ENCODE measurements around the gene TTC9C.
"Not testable (repeated sequence)": the region's sequence is repeated elsewhere in the genome, so short reads cannot be mapped to it uniquely, and the experiment has no call there.

The TTC9C gene

GRCh38 chr11:62747475-62748160 is 19.3 kb downstream of the TTC9C start:
- H3K27me3 ChIP-seq (ENCODE audit: insufficient read depth, low read length) = no peaks in the 10 kb centered on the region
- no peak overlapping the region for H2AFZ ChIP-seq (ENCODE audit: low read depth, low read length)
- no peaks in the 10 kb centered on the region for H3K9me3 ChIP-seq (ENCODE audit: low read length)
- H3K36me3 ChIP-seq (ENCODE audit: insufficient read depth, low read length) = peaks cover 12% of the 10 kb centered on the region
- H3K4me3 ChIP-seq (ENCODE audit: low read length) = no peak overlapping the region
- H3K4me1 ChIP-seq (ENCODE audit: insufficient read depth, low read length) = no peaks in the 10 kb centered on the region

GRCh38 chr11:62749931-62750330 is 21.6 kb downstream of the TTC9C start:
- not testable (repeated sequence) for H3K4me3 ChIP-seq (ENCODE audit: low read length); H3K4me1 ChIP-seq (ENCODE audit: insufficient read depth, low read length); H2AFZ ChIP-seq (ENCODE audit: low read depth, low read length); H3K27me3 ChIP-seq (ENCODE audit: insufficient read depth, low read length); H3K9me3 ChIP-seq (ENCODE audit: low read length)
- peaks cover 17% of the 10 kb centered on the region for H3K36me3 ChIP-seq (ENCODE audit: insufficient read depth, low read length)

- Histone ChIP-seq H3K36me3 (ENCODE audit: insufficient read depth, low read length) (peaks cover 17% of the 10 kb centered on the region), H2AFZ (ENCODE audit: low read depth, low read length) (no peak overlapping the region), H3K4me1 (ENCODE audit: insufficient read depth, low read length) (no peaks in the 10 kb centered on the region), H3K9me3 (ENCODE audit: low read length) (no peaks in the 10 kb centered on the region), H3K4me3 (ENCODE audit: low read length) (no peak overlapping the region), H3K27me3 (ENCODE audit: insufficient read depth, low read length) (no peaks in the 10 kb centered on the region)
Observed at GRCh38 chr11:62752177-62752785, 24.0 kb downstream of the TTC9C start.

- no peaks in the 10 kb centered on the region for H3K4me1 ChIP-seq (ENCODE audit: insufficient read depth, low read length)
- H3K36me3 ChIP-seq (ENCODE audit: insufficient read depth, low read length) = peaks cover 17% of the 10 kb centered on the region
- no peaks in the 10 kb centered on the region for H3K27me3 ChIP-seq (ENCODE audit: insufficient read depth, low read length)
- H3K9me3 ChIP-seq (ENCODE audit: low read length) = no peaks in the 10 kb centered on the region
- H3K4me3 ChIP-seq (ENCODE audit: low read length) = peak overlapping the region; percentile 60
- H2AFZ ChIP-seq (ENCODE audit: low read depth, low read length) = peak overlapping the region; percentile 65
Observed at GRCh38 chr11:62752994-62753735, 24.9 kb downstream of the TTC9C start.

DNA sequence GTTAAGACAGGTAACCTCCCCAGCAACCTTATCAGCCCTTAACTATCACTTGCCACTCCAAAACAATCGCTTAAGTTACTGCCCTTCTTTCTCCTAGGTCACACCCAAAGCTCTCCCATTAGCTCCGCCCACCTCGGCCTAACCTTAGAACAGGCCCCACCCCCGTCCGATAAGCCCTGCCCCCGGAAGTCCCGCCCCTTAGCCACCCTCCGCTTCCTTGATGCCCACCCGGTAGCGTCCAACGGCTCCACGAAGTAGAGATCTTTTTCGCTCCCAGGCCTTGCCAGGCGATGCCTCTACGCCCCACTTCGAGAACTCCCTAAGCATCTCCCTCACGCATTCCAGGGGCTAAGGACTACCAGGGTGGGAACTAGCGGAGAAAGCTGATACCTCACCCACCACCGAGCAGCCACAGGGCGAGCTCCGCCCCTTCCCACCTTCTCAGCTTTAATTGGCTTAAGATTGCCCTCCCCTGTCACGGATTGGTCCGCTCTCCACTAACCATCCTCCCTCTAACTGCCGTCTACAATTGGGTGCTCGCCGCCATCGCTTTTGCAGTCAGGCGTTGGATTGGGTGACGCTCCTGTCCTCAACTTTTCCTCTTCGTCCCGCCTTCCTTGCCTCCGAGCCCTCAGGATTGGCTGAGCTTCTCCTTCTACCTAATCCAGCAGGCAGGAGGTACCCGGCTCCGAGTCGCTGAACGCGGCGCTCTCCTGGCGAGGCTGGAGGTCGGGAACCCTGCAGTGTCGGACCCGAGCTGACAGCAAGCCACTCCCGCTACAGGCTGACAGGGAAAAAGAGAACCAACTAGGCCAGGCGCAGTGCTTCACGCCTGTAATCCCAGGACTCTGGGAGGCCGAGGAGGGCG is 25.7 kb downstream of the TTC9C start, which contains the start of gene ZBTB3:
TSS of gene ZBTB3 (minus strand) at position 425 of the 868 bp plus-strand sequence. CDS start 496 bp downstream, outside the sequence.
- H3K36me3 ChIP-seq (ENCODE audit: insufficient read depth, low read length) = peaks cover 17% of the 10 kb centered on the region
- H3K27me3 ChIP-seq (ENCODE audit: insufficient read depth, low read length) = no peaks in the 10 kb centered on the region
- no peaks in the 10 kb centered on the region for H3K9me3 ChIP-seq (ENCODE audit: low read length)
- no peaks in the 10 kb centered on the region for H3K4me1 ChIP-seq (ENCODE audit: insufficient read depth, low read length)
- peak within 1 kb of the TSS; percentile 65 for H2AFZ ChIP-seq (ENCODE audit: low read depth, low read length)
- H3K4me3 ChIP-seq (ENCODE audit: low read length) = peak within 1 kb of the TSS; percentile 60

DNA sequence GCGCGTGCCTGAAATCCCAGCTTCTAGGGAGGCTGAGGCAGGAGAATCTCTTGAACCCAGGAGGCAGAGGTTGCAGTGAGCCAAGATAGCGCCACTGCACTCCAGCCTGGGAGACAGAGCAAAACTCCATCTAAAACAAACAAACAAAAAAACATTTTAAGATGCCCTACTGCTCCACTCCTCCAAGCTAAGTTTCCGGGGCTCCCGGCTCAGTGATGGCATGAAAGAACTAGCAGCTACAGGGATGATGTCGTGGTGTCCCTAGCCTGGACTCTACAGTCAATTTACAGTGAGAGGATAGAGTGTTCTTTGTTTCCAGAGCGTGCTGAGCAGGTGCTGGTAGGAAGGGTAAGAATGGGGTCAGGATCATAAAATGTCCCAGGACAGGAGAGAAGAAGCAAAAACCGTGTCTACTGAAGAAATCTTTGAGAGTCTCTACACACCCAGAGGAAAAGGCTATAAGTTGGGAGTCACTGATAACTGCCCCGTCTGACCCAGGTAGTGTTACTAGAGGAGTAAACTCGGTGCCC is 26.9 kb downstream of the TTC9C start:
- H3K36me3 ChIP-seq (ENCODE audit: insufficient read depth, low read length) = peaks cover 13% of the 10 kb centered on the region
- H3K9me3 ChIP-seq (ENCODE audit: low read length) = no peaks in the 10 kb centered on the region
- H3K4me3 ChIP-seq (ENCODE audit: low read length) = no peak overlapping the region
- no peak overlapping the region for H2AFZ ChIP-seq (ENCODE audit: low read depth, low read length)
- H3K27me3 ChIP-seq (ENCODE audit: insufficient read depth, low read length) = no peaks in the 10 kb centered on the region
- H3K4me1 ChIP-seq (ENCODE audit: insufficient read depth, low read length) = no peaks in the 10 kb centered on the region

- Histone ChIP-seq H3K4me1 (ENCODE audit: insufficient read depth, low read length) (peaks cover 14% of the 10 kb centered on the region), H3K27me3 (ENCODE audit: insufficient read depth, low read length) (no peaks in the 10 kb centered on the region), H3K9me3 (ENCODE audit: low read length) (no peaks in the 10 kb centered on the region), H3K4me3 (ENCODE audit: low read length) (no peak overlapping the region), H3K36me3 (ENCODE audit: insufficient read depth, low read length) (peaks cover 4% of the 10 kb centered on the region), H2AFZ (ENCODE audit: low read depth, low read length) (peak overlapping the region; percentile 5)
Observed at GRCh38 chr11:62757846-62758788, 29.8 kb downstream of the TTC9C start.

DNA sequence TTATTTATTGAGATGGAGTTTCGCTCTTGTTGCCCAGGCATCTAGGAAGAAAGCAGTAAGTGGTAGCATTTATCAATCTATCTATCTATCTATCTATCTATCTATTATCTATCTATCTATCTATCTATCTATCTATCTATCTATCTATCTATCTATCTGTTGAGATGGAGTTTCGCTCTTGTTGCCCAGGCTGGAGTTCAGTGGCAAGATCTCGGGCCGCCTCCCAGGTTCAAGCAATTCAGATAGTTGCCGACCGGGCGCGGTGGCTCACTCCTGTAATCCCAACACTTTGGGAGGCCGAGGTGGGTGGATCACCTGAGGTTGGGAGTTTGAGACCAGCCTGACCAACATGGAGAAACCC is 32.6 kb downstream of the TTC9C start:
- peak overlapping the region; percentile 99 for H3K4me3 ChIP-seq (ENCODE audit: low read length)

GRCh38 chr11:62770778-62771143 is 42.5 kb downstream of the TTC9C start:
- H3K4me3 ChIP-seq (ENCODE audit: low read length) = peak overlapping the region; percentile 68
- peaks cover 21% of the 10 kb centered on the region for H3K4me1 ChIP-seq (ENCODE audit: insufficient read depth, low read length)
- peak overlapping the region; percentile 67 for H2AFZ ChIP-seq (ENCODE audit: low read depth, low read length)
- no peaks in the 10 kb centered on the region for H3K27me3 ChIP-seq (ENCODE audit: insufficient read depth, low read length)
- H3K9me3 ChIP-seq (ENCODE audit: low read length) = no peaks in the 10 kb centered on the region
- peaks cover 26% of the 10 kb centered on the region for H3K36me3 ChIP-seq (ENCODE audit: insufficient read depth, low read length)

More for the DNA sequence above, 32.6 kb downstream of the TTC9C start:
- not testable (repeated sequence) for H3K27me3 ChIP-seq (ENCODE audit: insufficient read depth, low read length); H2AFZ ChIP-seq (ENCODE audit: low read depth, low read length); H3K9me3 ChIP-seq (ENCODE audit: low read length)
- Histone ChIP-seq H3K36me3 (ENCODE audit: insufficient read depth, low read length) (peaks cover 13% of the 10 kb centered on the region), H3K4me1 (ENCODE audit: insufficient read depth, low read length) (peaks cover 14% of the 10 kb centered on the region)

DNA sequence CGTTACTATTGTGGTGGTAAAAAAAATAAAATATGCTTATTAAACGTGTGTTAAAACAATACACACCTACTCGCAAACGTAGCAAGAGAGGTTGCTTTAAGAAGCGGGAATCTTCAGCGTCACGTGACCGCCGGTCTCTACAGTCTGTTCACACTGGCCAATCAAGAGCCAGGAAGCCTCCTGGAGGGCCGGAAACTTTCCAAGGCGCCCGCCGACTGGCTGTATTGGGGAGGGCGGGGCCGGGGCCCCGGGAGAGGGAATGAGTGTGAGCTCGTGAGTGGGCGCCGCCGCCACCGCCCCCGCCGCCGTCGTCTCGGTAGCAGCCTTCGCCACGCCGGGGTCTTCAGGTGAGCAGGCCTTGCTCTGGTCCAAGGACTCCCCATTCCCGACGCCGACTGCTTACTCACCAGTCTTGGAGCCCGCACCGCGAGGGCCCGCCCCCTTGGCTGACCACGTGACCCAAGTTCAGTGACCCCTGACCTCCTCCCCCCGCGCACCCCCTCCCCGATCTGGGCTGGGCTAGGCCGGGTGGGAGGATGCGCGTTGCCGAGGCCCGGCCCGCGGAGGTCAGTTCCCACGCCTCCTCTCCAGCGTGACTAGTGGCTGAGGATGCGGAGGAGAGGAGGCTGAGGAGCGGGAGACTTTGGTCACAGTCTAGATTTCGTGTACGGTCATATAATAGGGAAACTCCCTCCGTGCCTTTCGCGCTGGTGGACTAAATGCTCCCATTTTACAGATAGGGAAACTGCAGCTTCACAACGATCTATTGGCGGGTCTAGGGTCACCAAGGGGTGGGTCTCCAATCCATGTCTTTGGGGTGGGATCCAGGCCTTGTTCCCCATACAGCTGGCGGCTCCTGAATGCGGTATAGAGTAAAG is 43.1 kb downstream of the TTC9C start, which contains the start of gene TAF6L:
TSS of gene TAF6L (plus strand) at position 253 of the 878 bp plus-strand sequence. CDS start 4,388 bp downstream, outside the sequence.
- H3K4me1 ChIP-seq (ENCODE audit: insufficient read depth, low read length) = peaks cover 21% of the 10 kb centered on the region
- peak within 1 kb of the TSS; percentile 68 for H3K4me3 ChIP-seq (ENCODE audit: low read length)
- H3K9me3 ChIP-seq (ENCODE audit: low read length) = no peaks in the 10 kb centered on the region
- peak within 1 kb of the TSS; percentile 67 for H2AFZ ChIP-seq (ENCODE audit: low read depth, low read length)
- no peaks in the 10 kb centered on the region for H3K27me3 ChIP-seq (ENCODE audit: insufficient read depth, low read length)
- peaks cover 27% of the 10 kb centered on the region for H3K36me3 ChIP-seq (ENCODE audit: insufficient read depth, low read length)

- Histone ChIP-seq H3K4me1 (ENCODE audit: insufficient read depth, low read length) (peaks cover 18% of the 10 kb centered on the region), H3K36me3 (ENCODE audit: insufficient read depth, low read length) (peaks cover 41% of the 10 kb centered on the region), H3K4me3 (ENCODE audit: low read length) (no peak overlapping the region), H3K9me3 (ENCODE audit: low read length) (no peaks in the 10 kb centered on the region), H2AFZ (ENCODE audit: low read depth, low read length) (no peak overlapping the region), H3K27me3 (ENCODE audit: insufficient read depth, low read length) (no peaks in the 10 kb centered on the region)
Observed at GRCh38 chr11:62774407-62774806, 46.1 kb downstream of the TTC9C start.

All from neuron (in vitro differentiated cells).